Astrocyte of the spinal cord (primary cell): Measurements from ENCODE around the gene ARNT2.

Source experiments
- DNase-seq: peaks from one replicate; pipeline ENCODE4 v3.0.0; 2011; ENCODE audit warnings: low read depth, low spot score
- H3K4me3 ChIP-seq: 2 replicates; pipeline ENCODE4 v1.5.1; 2011; ENCODE audit warnings: low read depth, mild to moderate bottlenecking, low read length, moderate library complexity
- CTCF ChIP-seq: IDR thresholded peaks from 2 replicates; pipeline ENCODE4 v1.5.1; 2012; ENCODE audit warnings: low read depth, mild to moderate bottlenecking, low read length, inconsistent platforms
- in situ Hi-C: cut with HindIII; loops from 2 replicates; pipeline ENCODE4 v1.10.0; 2017; ENCODE audit warnings: low sequenced_read_pairs

ARNT2 gene

GRCh38 chr15:80416702-80417101, 12.5 kb downstream of the ARNT2 start:
- in situ Hi-C loops: no loop called here
- TF ChIP-seq CTCF: no peak
- no peak for DNase-seq
- no peak overlapping the region for H3K4me3 ChIP-seq

DNA sequence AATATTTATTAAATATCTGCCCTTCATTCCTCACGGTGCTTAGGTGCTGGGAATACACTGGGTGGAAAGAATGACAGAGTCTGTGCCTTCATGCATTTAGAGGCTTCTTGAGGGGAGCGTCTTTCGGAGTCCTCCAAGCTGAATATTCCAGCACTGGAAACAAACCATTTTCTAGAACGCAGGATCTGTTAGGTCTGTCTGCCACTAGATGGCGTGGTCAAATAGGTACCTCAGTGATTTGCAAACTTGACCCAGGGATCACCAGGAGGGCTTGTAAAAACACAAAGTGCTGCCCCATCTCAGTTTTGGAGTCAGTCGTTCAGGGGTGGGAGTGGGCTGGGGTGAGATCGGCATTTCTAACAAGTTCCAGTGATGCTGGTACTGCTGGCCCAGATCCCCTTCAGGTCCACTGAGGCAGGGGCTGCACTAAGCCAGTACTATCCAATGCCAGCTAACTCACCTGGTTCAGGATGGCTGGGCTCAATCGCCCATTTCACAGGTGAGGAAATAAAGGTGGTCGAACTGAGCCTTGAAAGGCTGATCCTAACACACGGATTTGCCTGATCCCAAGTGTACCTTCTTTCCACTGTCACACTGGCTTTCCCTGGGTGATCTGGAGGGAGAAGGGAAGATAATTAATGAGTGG, 14.8 kb downstream of the ARNT2 start:
- no peak overlapping the region for H3K4me3 ChIP-seq
- in situ Hi-C loops: no loop called here
- TF ChIP-seq CTCF: peak; percentile 82
- DNase-seq: peak; percentile 49

GRCh38 chr15:80419546-80419945, 15.4 kb downstream of the ARNT2 start:
- peak; percentile 43 for DNase-seq

GRCh38 chr15:80420658-80421057, 16.5 kb downstream of the ARNT2 start:
- in situ Hi-C loops: no loop called here
- DNase-seq: no peak
- no peak for TF ChIP-seq CTCF
- no peak overlapping the region for H3K4me3 ChIP-seq

More at GRCh38 chr15:80419546-80419945, 15.4 kb downstream of the ARNT2 start:
- no peak for TF ChIP-seq CTCF
- no peak overlapping the region for H3K4me3 ChIP-seq
- in situ Hi-C loops: no loop called here

GRCh38 chr15:80423215-80423614, 19.0 kb downstream of the ARNT2 start:
- DNase-seq: peak; percentile 62
- in situ Hi-C loops: no loop called here
- TF ChIP-seq CTCF: no peak
- H3K4me3 ChIP-seq: no peak overlapping the region

DNA sequence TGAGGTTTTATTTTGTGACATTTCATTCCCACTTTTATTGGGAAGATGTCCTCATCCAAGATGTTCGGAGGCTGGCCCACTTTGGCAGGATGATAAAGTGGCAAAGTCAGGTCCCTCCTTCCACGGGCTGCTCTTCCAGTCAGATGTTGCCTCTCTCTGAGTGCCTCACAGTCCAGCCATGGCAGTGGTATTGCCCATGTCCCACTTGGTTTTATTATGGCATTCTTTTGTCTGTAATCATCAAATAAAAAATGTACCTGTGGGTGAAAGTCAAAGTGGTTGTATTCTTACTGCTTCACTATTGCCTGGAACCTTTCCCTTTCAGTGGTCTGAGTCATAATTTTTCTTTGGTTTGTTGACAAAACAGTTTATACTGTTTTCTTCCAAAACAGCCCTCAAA, 20.2 kb downstream of the ARNT2 start:
- DNase-seq: peak; percentile 38
- in situ Hi-C loops: no loop called here
- no peak for TF ChIP-seq CTCF
- H3K4me3 ChIP-seq: no peak overlapping the region

- in situ Hi-C loops: no loop called here
- DNase-seq: no peak
- TF ChIP-seq CTCF: no peak
- H3K4me3 ChIP-seq: no peak overlapping the region
Observed at GRCh38 chr15:80426316-80426715, 22.1 kb downstream of the ARNT2 start.
